IMR-90 (cell line): ENCODE measurements around the gene CHD6. TPM values are rescaled to one million over a fixed set of nuclear protein-coding genes. Genes with fewer than 3 reads are reported as not detected.
A peak's percentile ranks its signal among the peaks of the same experiment; 100 is the strongest.

Source experiments
- ATAC-seq: fragments of 200-7000 bp; cut with Tn5 transposase; 2 replicates; pipeline ENCODE4 v1.9.1; 2020; ENCODE audit warnings: low read depth, mild to moderate bottlenecking, moderate library complexity
- BruUV-seq: library from RNA; stranded (reverse); fragments of 400-500 nt; replicated peaks from 2 replicates; lab custom pipeline; 2021; lab: Mats Ljungman, UMichigan
- CTCF ChIA-PET: fragments of 300-600 bp; formaldehyde crosslinking; extraction: SDS; loops from one replicate; lab custom pipeline; 2021; ENCODE audit warnings: antibody characterized with exemption; lab: Yijun Ruan, JAX
- POLR2A ChIA-PET: fragments of 300-600 bp; sonication (Branson Sonifier 250); formaldehyde crosslinking; loops from one replicate; lab custom pipeline; 2022; ENCODE audit warnings: antibody characterized with exemption; ENCODE audit not compliant: unreplicated experiment; lab: Charles Lee
- DNase-seq: peaks from one replicate; pipeline ENCODE4 v3.0.0; 2013
- H2AFZ ChIP-seq: replicated peaks from 2 replicates; pipeline ENCODE3; 2013; ENCODE audit warnings: low read length, mild to moderate bottlenecking; ENCODE audit not compliant: poor library complexity
- H2AK5ac ChIP-seq: 2 replicates; pipeline ENCODE4 v1.6.1; 2013; ENCODE audit warnings: low read depth, low read length, inconsistent platforms
- H2AK9ac ChIP-seq: replicated peaks from 2 replicates; pipeline ENCODE3; 2013; ENCODE audit warnings: mild to moderate bottlenecking, low read depth, low read length, moderate library complexity; ENCODE audit not compliant: poor library complexity
- H2BK120ac ChIP-seq: 2 replicates; pipeline ENCODE4 v1.6.1; 2013; ENCODE audit warnings: low read depth, low read length, inconsistent platforms
- H2BK15ac ChIP-seq: 3 replicates; pipeline ENCODE4 v1.6.1; 2013; ENCODE audit warnings: low read depth, low read length, inconsistent platforms
- H2BK20ac ChIP-seq: 2 replicates; pipeline ENCODE4 v1.6.1; 2013; ENCODE audit warnings: low read depth, mild to moderate bottlenecking, inconsistent platforms, low read length, moderate library complexity
- H2BK5ac ChIP-seq: 2 replicates; pipeline ENCODE4 v1.6.1; 2013; ENCODE audit warnings: mild to moderate bottlenecking, low read depth, low read length, inconsistent platforms; ENCODE audit not compliant: poor library complexity, severe bottlenecking
- H3K14ac ChIP-seq: replicated peaks from 2 replicates; pipeline ENCODE4 v1.6.1; 2013; ENCODE audit warnings: low read depth, low read length, inconsistent platforms
- H3K18ac ChIP-seq: 2 replicates; pipeline ENCODE4 v1.6.1; 2013; ENCODE audit warnings: low read depth, low read length, control low read depth
- H3K23ac ChIP-seq: 2 replicates; pipeline ENCODE4 v1.6.1; 2013; ENCODE audit warnings: low read depth, low read length, inconsistent platforms
- H3K27ac ChIP-seq: 2 replicates; pipeline ENCODE4 v1.5.1; 2013; ENCODE audit warnings: mild to moderate bottlenecking, control low read depth, low read length; ENCODE audit not compliant: insufficient read depth
- H3K27me3 ChIP-seq: 2 replicates; pipeline ENCODE4 v1.6.1; 2013; ENCODE audit warnings: low read length; ENCODE audit not compliant: control insufficient read depth, insufficient read depth
- H3K36me3 ChIP-seq: 2 replicates; pipeline ENCODE4 v1.6.1; 2013; ENCODE audit warnings: low read length, mixed read lengths; ENCODE audit not compliant: control insufficient read depth, insufficient read depth
- H3K4ac ChIP-seq: 2 replicates; pipeline ENCODE4 v1.6.1; 2013; ENCODE audit warnings: low read depth, low read length, inconsistent platforms
- H3K4me1 ChIP-seq: 2 replicates; pipeline ENCODE4 v1.6.1; 2013; ENCODE audit warnings: low read length, mixed read lengths; ENCODE audit not compliant: control insufficient read depth, insufficient read depth
- H3K4me2 ChIP-seq: 2 replicates; pipeline ENCODE4 v1.6.1; 2013; ENCODE audit warnings: low read depth, mild to moderate bottlenecking, control low read depth, low read length, moderate library complexity
- H3K4me3 ChIP-seq: 2 replicates; pipeline ENCODE4 v1.5.1; 2013; ENCODE audit warnings: low read depth, mild to moderate bottlenecking, control low read depth, low read length, moderate library complexity; ENCODE audit not compliant: insufficient read depth
- H3K56ac ChIP-seq: 2 replicates; pipeline ENCODE4 v1.6.1; 2013; ENCODE audit warnings: low read length, inconsistent platforms; ENCODE audit not compliant: insufficient read depth; ENCODE audit errors: extremely low read depth
- H3K79me1 ChIP-seq, 2 experiments: 2 replicates each; pipeline ENCODE4 v1.6.1; 2013; ENCODE audit warnings: low read length in 2 of 2, inconsistent platforms in 1 of 2, low read depth in 1 of 2
- H3K9ac ChIP-seq: 2 replicates; pipeline ENCODE4 v1.6.1; 2013; ENCODE audit warnings: low read depth, low read length, control low read depth
- H3K9me1 ChIP-seq: 2 replicates; pipeline ENCODE4 v1.6.1; 2013; ENCODE audit warnings: low read length, inconsistent platforms; ENCODE audit not compliant: insufficient read depth
- H3K9me3 ChIP-seq: 2 replicates; pipeline ENCODE4 v1.6.1; 2013; ENCODE audit warnings: low read length; ENCODE audit not compliant: control insufficient read depth, insufficient read depth
- H4K20me1 ChIP-seq: 2 replicates; pipeline ENCODE4 v1.6.1; 2013; ENCODE audit warnings: low read length, inconsistent platforms; ENCODE audit not compliant: insufficient read depth
- H4K5ac ChIP-seq: 2 replicates; pipeline ENCODE4 v1.6.1; 2013; ENCODE audit warnings: mild to moderate bottlenecking, low read depth, low read length, control low read depth
- H4K8ac ChIP-seq, 2 experiments: 2 replicates each; pipeline ENCODE4 v1.6.1; 2013; ENCODE audit warnings: low read depth in 2 of 2, low read length in 2 of 2, control low read depth in 1 of 2, inconsistent platforms in 1 of 2
- H4K91ac ChIP-seq: 2 replicates; pipeline ENCODE4 v1.6.1; 2013; ENCODE audit warnings: low read depth, low read length, inconsistent platforms; ENCODE audit not compliant: insufficient read depth
- BHLHE40 ChIP-seq: fragments of 150-350 bp; IDR thresholded peaks from 2 replicates; pipeline ENCODE4 v1.6.1; 2016; ENCODE audit warnings: mild to moderate bottlenecking, low read depth, low read length
- CHD1 ChIP-seq: IDR thresholded peaks from 2 replicates; pipeline ENCODE4 v1.6.1; 2012; ENCODE audit warnings: low read depth, low read length, improper control_type of control experiment
- CTCF ChIP-seq: conservative IDR thresholded peaks from 2 replicates; pipeline ENCODE4 v1.5.1; 2012; ENCODE audit warnings: mild to moderate bottlenecking, low read depth, low read length, improper control_type of control experiment
- FOS ChIP-seq: fragments of 150-350 bp; IDR thresholded peaks from 2 replicates; pipeline ENCODE4 v1.6.1; 2016; ENCODE audit warnings: low read depth, low read length
- MAFK ChIP-seq: IDR thresholded peaks from 2 replicates; pipeline ENCODE4 v1.6.1; 2012; ENCODE audit warnings: low read depth, low read length, improper control_type of control experiment
- MAZ ChIP-seq: IDR thresholded peaks from 2 replicates; pipeline ENCODE4 v1.6.1; 2012; ENCODE audit warnings: low read depth, mild to moderate bottlenecking, low read length, improper control_type of control experiment, moderate library complexity, borderline replicate concordance
- MXI1 ChIP-seq: IDR thresholded peaks from 2 replicates; pipeline ENCODE4 v1.6.1; 2012; ENCODE audit warnings: low read depth, mild to moderate bottlenecking, low read length, moderate library complexity, borderline replicate concordance
- NFE2L2 ChIP-seq: fragments of 150-350 bp; IDR thresholded peaks from 2 replicates; pipeline ENCODE4 v1.6.1; 2016; ENCODE audit warnings: low read depth, mild to moderate bottlenecking, low read length
- POLR2A ChIP-seq: IDR thresholded peaks from 2 replicates; pipeline ENCODE4 v1.6.1; 2012; ENCODE audit warnings: mild to moderate bottlenecking, low read depth, low read length
- RAD21 ChIP-seq: IDR thresholded peaks from 2 replicates; pipeline ENCODE4 v1.6.1; 2012; ENCODE audit warnings: low read length, improper control_type of control experiment
- RCOR1 ChIP-seq: IDR thresholded peaks from 2 replicates; pipeline ENCODE4 v1.6.1; 2012; ENCODE audit warnings: mild to moderate bottlenecking, low read length, improper control_type of control experiment; ENCODE audit not compliant: insufficient replicate concordance
- RFX5 ChIP-seq: IDR thresholded peaks from 2 replicates; pipeline ENCODE4 v1.8.0; 2012; ENCODE audit warnings: low read depth, mild to moderate bottlenecking, low read length, moderate library complexity
- SMC3 ChIP-seq: fragments of 150-350 bp; IDR thresholded peaks from 2 replicates; pipeline ENCODE4 v1.6.1; 2016; ENCODE audit warnings: low read depth, mild to moderate bottlenecking, antibody characterized with exemption, low read length, moderate library complexity
- WGBS, 2 experiments: methylation state at CpG; one replicate each; pipeline versions ENCODE4 v1.1.5 to v1.1.7; 2013; ENCODE audit warnings: missing lambda C conversion rate in 2 of 2; ENCODE audit not compliant: insufficient read length in 1 of 2; ENCODE audit errors: extremely low coverage in 2 of 2; 5-methylcytosine and 5-hydroxymethylcytosine counted together
- dilution Hi-C: fragments of 300-500 bp; cut with HindIII; formaldehyde crosslinking; loops from one replicate; pipeline ENCODE4 v1.14.3; 2018; ENCODE audit warnings: low sequenced_read_pairs; ENCODE audit not compliant: unreplicated experiment
- in situ Hi-C: fragments of 300-500 bp; cut with MboI; formaldehyde crosslinking; loops from 3 replicates; pipeline ENCODE4 v1.14.3; 2019; ENCODE audit warnings: low sequenced_read_pairs, inconsistent platforms, mixed read lengths
- intact Hi-C: fragments of 100-400 bp; cut with micrococcal nuclease; formaldehyde crosslinking; loops from 2 replicates; pipeline ENCODE4 v1.10.0; 2022
- polyA plus RNA-seq, 3 experiments: library from polyadenylated mRNA; depleted of rRNA; stranded (reverse); fragments of >200 nt; gene quantifications; 2 replicates each; pipeline ENCODE4 v1.2.3, GENCODE V29; 2012; ENCODE audit warnings: low replicate concordance in 1 of 3
- total RNA-seq: library from RNA; depleted of rRNA; stranded (reverse); fragments of >200 nt; gene quantifications from 2 replicates; pipeline ENCODE4 v1.2.3, GENCODE V29; 2012

The CHD6 gene
- total and polyA plus RNA-seq, 2 of the 4 experiments (the other 2 are of a cell fraction): 8.8 to 26.7 TPM

DNA sequence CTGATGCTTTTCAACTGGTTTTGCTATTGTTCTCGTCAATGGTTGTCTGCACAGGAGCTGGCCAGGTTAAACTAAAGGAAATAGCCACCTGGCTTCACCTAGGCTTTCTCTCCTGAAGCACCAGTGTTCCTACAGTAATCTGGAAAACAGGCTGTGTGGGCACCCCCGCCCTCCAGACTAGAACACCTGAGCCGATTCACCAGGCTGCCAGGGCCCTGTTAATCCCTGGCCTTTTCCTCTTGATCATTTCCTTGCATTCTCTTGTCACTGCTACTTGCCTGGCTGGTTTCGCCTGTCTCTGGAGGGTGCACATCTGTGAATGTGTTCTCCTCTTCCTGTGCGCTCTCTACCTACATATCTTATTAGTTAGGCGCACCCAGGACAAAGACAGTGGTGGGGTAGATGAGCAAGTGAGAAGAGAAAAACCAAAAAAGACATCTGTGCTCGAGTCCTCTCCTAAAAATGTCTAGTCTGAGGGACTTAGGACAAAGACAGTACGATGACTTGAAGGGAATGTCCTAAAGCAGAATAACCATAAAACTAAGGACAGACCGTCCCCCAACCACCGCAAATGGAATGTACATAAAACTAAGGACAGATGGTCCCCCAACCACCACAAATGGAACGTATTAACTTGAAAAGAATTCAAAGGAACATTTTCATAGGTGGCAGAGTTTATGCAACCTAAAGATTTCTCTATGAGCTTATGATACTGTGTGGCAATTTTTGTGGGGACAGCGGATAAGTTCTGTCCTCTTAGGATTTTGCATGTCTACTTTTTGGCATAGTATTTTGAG is 205.7 kb downstream of the CHD6 start (continued):
- TF ChIP-seq FOS: no peak

DNA sequence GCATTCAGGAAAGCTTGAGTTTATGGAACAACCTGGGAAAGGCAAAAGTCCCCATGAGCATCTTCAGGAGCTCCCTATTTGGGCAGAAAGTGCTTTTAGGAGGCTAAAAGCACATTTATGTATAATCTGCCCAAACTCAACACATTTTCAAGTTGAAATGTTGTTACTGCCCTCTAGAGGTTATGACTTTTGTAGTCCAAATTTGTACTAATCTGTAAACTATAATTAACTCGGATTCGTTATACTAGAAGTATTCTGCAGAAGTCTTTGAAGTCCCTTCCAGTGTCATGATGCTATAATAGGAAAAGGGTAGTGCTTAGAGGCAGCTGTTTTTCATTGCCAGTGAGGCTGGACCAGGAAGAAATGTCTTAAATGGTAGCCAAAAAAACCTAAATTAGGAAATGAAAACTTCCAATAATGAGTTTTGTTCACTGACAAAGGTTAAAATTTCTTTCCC is 206.8 kb downstream of the CHD6 start:
- dilution Hi-C loops (no loop called here), in situ Hi-C loops (no loop called here), intact Hi-C loops (loop anchor here (1.0 to 10.0 kb wide), 3 partner anchors 71 to 238 kb away; partner anchors contain the start of gene LPIN3)
- no peak overlapping the region for H4K5ac ChIP-seq
- no peak overlapping the region for H2BK120ac ChIP-seq
- H3K56ac ChIP-seq: no peak overlapping the region
- no peaks in the 10 kb centered on the region for H3K27me3 ChIP-seq
- no peak overlapping the region for H2AFZ ChIP-seq
- DNase-seq (peak; percentile 28), ATAC-seq (peak; percentile 51)
- no peaks in the 10 kb centered on the region for H3K4me1 ChIP-seq
- no peak overlapping the region for H2AK5ac ChIP-seq
- H2BK5ac ChIP-seq: no peak overlapping the region
- no peak overlapping the region for H4K91ac ChIP-seq
- H3K9ac ChIP-seq: no peak overlapping the region
- H2AK9ac ChIP-seq: no peak overlapping the region
- H3K27ac ChIP-seq: no peak overlapping the region
- H3K14ac ChIP-seq: no peak overlapping the region
- H2BK20ac ChIP-seq: no peak overlapping the region
- no peak overlapping the region for H3K4me2 ChIP-seq
- ChIA-PET CTCF (interaction anchor here (0.6 to 1.7 kb wide), 6 partner anchors 13 to 276 kb away, joined by 3 to 11 read pairs (median 4); no protein-coding TSS in a partner anchor), POLR2A (no interaction called here)
- H3K23ac ChIP-seq: no peak overlapping the region
- WGBS, 2 experiments: no CpG with 5 or more reads among the region's 2 CpGs
- no peaks in the 10 kb centered on the region for H3K9me1 ChIP-seq
- H3K79me1 ChIP-seq: no peaks in the 10 kb centered on the region; a peak in 1 of 4 replicates
- no peak overlapping the region for H2BK15ac ChIP-seq
- 0 out of 4 replicates have a peak overlapping the region, but pooled peaks of 1 of the 2 experiments have one; percentile 2 for H4K8ac ChIP-seq
- no peak overlapping the region for H3K18ac ChIP-seq
- no peaks in the 10 kb centered on the region for H3K9me3 ChIP-seq
- no peak overlapping the region for H3K4me3 ChIP-seq
- no TSS peak for BruUV-seq
- no peaks in the 10 kb centered on the region; the same call in 1 of the 2 replicates for H4K20me1 ChIP-seq
- no peak overlapping the region for H3K4ac ChIP-seq
- H3K36me3 ChIP-seq: peaks cover 65% of the 10 kb centered on the region
- TF ChIP-seq RCOR1 (no peak), NFE2L2 (no peak), RAD21 (peak; percentile 57), SMC3 (peak; percentile 32; the same call in 1 of the 2 replicates), MAFK (no peak), POLR2A (no peak), CHD1 (no peak), MAZ (no peak), CTCF (peak; percentile 45), FOS (no peak), RFX5 (no peak), BHLHE40 (no peak), MXI1 (no peak)
